Measurements from ENCODE around the gene PBX4.

DNA sequence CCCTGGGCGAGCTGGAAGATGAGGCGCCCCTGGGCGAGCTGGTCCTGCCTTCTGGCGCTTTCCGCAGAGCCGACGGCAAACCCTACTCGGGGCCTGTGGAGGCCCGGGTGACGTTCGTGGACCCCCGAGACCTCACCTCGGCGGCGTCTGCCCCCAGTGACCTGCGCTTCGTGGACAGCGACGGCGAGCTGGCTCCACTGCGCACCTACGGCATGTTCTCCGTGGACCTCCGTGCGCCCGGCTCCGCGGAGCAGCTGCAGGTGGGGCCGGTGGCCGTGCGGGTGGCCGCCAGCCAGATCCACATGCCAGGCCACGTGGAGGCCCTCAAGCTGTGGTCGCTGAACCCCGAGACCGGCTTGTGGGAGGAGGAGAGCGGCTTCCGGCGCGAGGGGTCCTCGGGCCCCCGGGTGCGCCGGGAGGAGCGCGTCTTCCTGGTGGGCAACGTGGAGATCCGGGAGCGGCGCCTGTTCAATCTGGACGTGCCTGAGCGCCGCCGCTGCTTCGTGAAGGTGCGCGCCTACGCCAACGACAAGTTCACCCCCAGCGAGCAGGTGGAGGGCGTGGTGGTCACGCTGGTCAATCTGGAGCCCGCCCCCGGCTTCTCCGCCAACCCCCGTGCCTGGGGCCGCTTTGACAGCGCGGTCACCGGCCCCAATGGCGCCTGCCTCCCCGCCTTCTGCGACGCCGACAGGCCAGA, 74.1 kb downstream of the PBX4 start:
- no peak for TF ChIP-seq MYC (IDR thresholded peaks at IDR 0.05; ENCODE audit: insufficient read depth, insufficient read length, insufficient replicate concordance, low read length, severe bottlenecking)
- TF ChIP-seq POLR2A (IDR thresholded peaks at IDR 0.05; ENCODE audit: low read depth, low read length) = no peak
- TF ChIP-seq, protein P1, sequence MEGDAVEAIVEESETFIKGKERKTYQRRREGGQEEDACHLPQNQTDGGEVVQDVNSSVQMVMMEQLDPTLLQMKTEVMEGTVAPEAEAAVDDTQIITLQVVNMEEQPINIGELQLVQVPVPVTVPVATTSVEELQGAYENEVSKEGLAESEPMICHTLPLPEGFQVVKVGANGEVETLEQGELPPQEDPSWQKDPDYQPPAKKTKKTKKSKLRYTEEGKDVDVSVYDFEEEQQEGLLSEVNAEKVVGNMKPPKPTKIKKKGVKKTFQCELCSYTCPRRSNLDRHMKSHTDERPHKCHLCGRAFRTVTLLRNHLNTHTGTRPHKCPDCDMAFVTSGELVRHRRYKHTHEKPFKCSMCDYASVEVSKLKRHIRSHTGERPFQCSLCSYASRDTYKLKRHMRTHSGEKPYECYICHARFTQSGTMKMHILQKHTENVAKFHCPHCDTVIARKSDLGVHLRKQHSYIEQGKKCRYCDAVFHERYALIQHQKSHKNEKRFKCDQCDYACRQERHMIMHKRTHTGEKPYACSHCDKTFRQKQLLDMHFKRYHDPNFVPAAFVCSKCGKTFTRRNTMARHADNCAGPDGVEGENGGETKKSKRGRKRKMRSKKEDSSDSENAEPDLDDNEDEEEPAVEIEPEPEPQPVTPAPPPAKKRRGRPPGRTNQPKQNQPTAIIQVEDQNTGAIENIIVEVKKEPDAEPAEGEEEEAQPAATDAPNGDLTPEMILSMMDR (IDR thresholded peaks at IDR 0.05 in 2 of 3, conservative IDR thresholded peaks at IDR 0.05 in 1 of 3; ENCODE audit: control insufficient read depth in 2 of 3, extremely low read depth in 1 of 3, insufficient read depth in 1 of 3, low read depth in 3 of 3, low read length in 3 of 3) = no peak
- TF ChIP-seq CBX3 (IDR thresholded peaks at IDR 0.05; ENCODE audit: borderline replicate concordance, low read depth) = no peak
- no peak for TF ChIP-seq SIN3A (IDR thresholded peaks at IDR 0.05; ENCODE audit: low read depth, low read length)
- TF ChIP-seq, protein P2, sequence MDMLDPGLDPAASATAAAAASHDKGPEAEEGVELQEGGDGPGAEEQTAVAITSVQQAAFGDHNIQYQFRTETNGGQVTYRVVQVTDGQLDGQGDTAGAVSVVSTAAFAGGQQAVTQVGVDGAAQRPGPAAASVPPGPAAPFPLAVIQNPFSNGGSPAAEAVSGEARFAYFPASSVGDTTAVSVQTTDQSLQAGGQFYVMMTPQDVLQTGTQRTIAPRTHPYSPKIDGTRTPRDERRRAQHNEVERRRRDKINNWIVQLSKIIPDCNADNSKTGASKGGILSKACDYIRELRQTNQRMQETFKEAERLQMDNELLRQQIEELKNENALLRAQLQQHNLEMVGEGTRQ (IDR thresholded peaks at IDR 0.05; ENCODE audit: borderline replicate concordance, low read depth, low read length) = no peak
